Loucy (cell line): Measurements from ENCODE around the gene PDIA4.
"Not testable (repeated sequence)": the region's sequence is repeated elsewhere in the genome, so short reads cannot be mapped to it uniquely, and the experiment has no call there.

ENCODE experiments used
- H2AFZ ChIP-seq: fragments of 200-600 bp; sonication (generic); 2 replicates; pipeline ENCODE4 v1.6.0; 2016; ENCODE audit warnings: antibody characterized with exemption, mild to moderate bottlenecking, low read length, moderate library complexity
- H3F3A ChIP-seq: fragments of 200-600 bp; 2 replicates; pipeline ENCODE4 v1.6.0; 2016; ENCODE audit warnings: antibody characterized with exemption, low read depth, mild to moderate bottlenecking
- H3K27me3 ChIP-seq: fragments of 200-600 bp; sonication (generic); 2 replicates; pipeline ENCODE4 v1.6.1; 2014; ENCODE audit warnings: low read length, mild to moderate bottlenecking; ENCODE audit not compliant: insufficient read depth, poor library complexity, severe bottlenecking
- H3K36me3 ChIP-seq: fragments of 200-600 bp; sonication (generic); 2 replicates; pipeline ENCODE4 v1.6.1; 2016; ENCODE audit warnings: low read length; ENCODE audit not compliant: insufficient read depth
- H3K4me1 ChIP-seq: fragments of 200-600 bp; sonication (generic); 2 replicates; pipeline ENCODE4 v1.5.1; 2014; ENCODE audit warnings: low read length, mild to moderate bottlenecking; ENCODE audit not compliant: insufficient read depth, poor library complexity, severe bottlenecking
- H3K4me2 ChIP-seq: fragments of 200-600 bp; sonication (generic); 2 replicates; pipeline ENCODE4 v1.6.0; 2014; ENCODE audit warnings: antibody characterized with exemption, low read length, low read depth, mild to moderate bottlenecking; ENCODE audit not compliant: poor library complexity, severe bottlenecking
- H3K4me3 ChIP-seq: fragments of 200-600 bp; sonication (generic); 2 replicates; pipeline ENCODE4 v1.5.1; 2014; ENCODE audit warnings: low read length, mild to moderate bottlenecking, mixed read lengths; ENCODE audit not compliant: poor library complexity, severe bottlenecking
- H3K79me2 ChIP-seq: fragments of 200-600 bp; sonication (generic); 2 replicates; pipeline ENCODE4 v1.6.1; 2014; ENCODE audit warnings: low read length; ENCODE audit not compliant: insufficient read depth
- H3K9ac ChIP-seq: fragments of 200-600 bp; sonication (generic); 2 replicates; pipeline ENCODE4 v1.6.0; 2014; ENCODE audit warnings: mild to moderate bottlenecking, low read depth, low read length, moderate library complexity; ENCODE audit not compliant: poor library complexity, severe bottlenecking
- H3K9me2 ChIP-seq: fragments of 200-600 bp; sonication (generic); replicated peaks from 2 replicates; pipeline ENCODE4 v1.6.1; 2016; ENCODE audit warnings: low read depth, low read length, mixed read lengths
- H3K9me3 ChIP-seq: fragments of 200-600 bp; sonication (generic); 2 replicates; pipeline ENCODE4 v1.6.1; 2014; ENCODE audit warnings: mild to moderate bottlenecking, antibody characterized with exemption, low read length, low read depth; ENCODE audit not compliant: insufficient read depth
- H4K20me1 ChIP-seq: fragments of 200-600 bp; sonication (generic); 2 replicates; pipeline ENCODE4 v1.6.0; 2014; ENCODE audit warnings: antibody characterized with exemption, low read length, mild to moderate bottlenecking; ENCODE audit not compliant: insufficient read depth, poor library complexity, severe bottlenecking
- EZH2phosphoT487 ChIP-seq: fragments of 200-600 bp; IDR thresholded peaks from 2 replicates; pipeline ENCODE4 v1.6.1; 2018; ENCODE audit warnings: antibody characterized with exemption, mild to moderate bottlenecking, moderate library complexity, borderline replicate concordance
- TF ChIP-seq, protein P1 (sequence below): fragments of 200-600 bp; sonication (generic); conservative IDR thresholded peaks from 2 replicates; pipeline ENCODE4 v1.5.1; 2014; ENCODE audit warnings: mild to moderate bottlenecking, antibody characterized with exemption, low read length

PDIA4 gene

DNA sequence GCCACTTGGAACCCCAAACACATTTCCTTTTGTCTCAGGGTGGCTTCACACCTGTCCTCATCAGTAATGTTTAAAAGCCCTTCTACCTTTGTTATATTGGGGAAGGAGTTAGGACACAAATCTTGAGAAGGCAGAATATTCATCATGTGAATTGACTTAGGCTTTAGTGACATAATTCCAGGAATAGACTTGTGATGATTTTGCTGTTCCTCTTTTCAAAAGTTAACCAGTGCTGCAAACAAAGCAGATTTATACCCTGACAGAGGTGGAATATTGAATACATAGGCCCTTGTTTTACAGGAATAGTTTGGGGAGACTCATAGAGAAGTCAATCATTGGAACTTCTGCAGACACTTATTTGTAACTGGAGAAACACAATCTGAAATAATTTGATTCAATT is 35.2 kb upstream of the PDIA4 start:
- H3K4me1 ChIP-seq, result no peaks in the 10 kb centered on the region
- H4K20me1 ChIP-seq, result no peaks in the 10 kb centered on the region
- no peak overlapping the region for H2AFZ ChIP-seq
- H3K9ac ChIP-seq, result no peak overlapping the region
- no peaks in the 10 kb centered on the region; the same call in 1 of the 2 replicates for H3F3A ChIP-seq
- no peak overlapping the region for H3K4me2 ChIP-seq
- H3K27me3 ChIP-seq, result no peaks in the 10 kb centered on the region
- H3K9me3 ChIP-seq, result no peaks in the 10 kb centered on the region
- no peak overlapping the region for H3K4me3 ChIP-seq
- H3K36me3 ChIP-seq, result no peaks in the 10 kb centered on the region
- H3K79me2 ChIP-seq, result 0 out of 2 replicates have a peak, but pooled peaks cover 5% of the 10 kb centered on the region
- TF ChIP-seq, protein P1, sequence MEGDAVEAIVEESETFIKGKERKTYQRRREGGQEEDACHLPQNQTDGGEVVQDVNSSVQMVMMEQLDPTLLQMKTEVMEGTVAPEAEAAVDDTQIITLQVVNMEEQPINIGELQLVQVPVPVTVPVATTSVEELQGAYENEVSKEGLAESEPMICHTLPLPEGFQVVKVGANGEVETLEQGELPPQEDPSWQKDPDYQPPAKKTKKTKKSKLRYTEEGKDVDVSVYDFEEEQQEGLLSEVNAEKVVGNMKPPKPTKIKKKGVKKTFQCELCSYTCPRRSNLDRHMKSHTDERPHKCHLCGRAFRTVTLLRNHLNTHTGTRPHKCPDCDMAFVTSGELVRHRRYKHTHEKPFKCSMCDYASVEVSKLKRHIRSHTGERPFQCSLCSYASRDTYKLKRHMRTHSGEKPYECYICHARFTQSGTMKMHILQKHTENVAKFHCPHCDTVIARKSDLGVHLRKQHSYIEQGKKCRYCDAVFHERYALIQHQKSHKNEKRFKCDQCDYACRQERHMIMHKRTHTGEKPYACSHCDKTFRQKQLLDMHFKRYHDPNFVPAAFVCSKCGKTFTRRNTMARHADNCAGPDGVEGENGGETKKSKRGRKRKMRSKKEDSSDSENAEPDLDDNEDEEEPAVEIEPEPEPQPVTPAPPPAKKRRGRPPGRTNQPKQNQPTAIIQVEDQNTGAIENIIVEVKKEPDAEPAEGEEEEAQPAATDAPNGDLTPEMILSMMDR, result no peak
- no peak for TF ChIP-seq EZH2phosphoT487
- H3K9me2 ChIP-seq, result no peaks in the 10 kb centered on the region

DNA sequence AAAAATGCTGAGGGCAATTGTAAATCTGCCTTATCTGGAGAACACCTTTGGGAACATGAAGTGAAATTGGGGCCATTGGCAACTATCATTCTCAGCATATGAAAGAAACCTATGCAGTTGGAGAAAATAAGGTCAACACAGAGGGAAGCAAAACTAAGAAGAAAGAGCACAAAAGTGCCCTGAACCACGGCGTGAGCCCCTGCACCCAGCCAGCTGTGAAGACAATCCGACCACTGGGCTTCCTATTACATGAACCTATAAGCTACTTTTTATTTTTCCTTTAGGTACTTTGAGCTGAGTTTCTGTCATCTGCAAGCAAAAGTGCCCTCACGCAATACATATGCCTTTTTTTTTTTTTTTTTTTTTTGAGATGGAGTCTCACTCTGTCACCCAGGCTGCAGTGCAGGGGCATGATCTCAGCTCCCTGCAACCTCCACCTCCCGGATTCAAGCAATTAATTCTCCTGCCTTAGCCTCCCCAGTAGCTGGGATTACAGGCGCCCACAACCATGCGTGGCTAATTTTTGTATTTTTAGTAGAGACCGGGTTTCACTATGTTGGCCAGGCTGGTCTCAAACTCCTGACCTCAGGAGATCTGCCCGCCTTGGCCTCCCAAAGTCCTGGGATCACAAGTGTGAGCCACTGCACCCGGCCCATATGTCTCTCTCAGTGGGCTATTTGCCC is 34.1 kb upstream of the PDIA4 start:
- not testable (repeated sequence) for H3K9ac ChIP-seq, H4K20me1 ChIP-seq, H3K36me3 ChIP-seq, H2AFZ ChIP-seq, H3K4me3 ChIP-seq, H3F3A ChIP-seq, H3K27me3 ChIP-seq, H3K4me1 ChIP-seq, H3K4me2 ChIP-seq, H3K79me2 ChIP-seq, H3K9me2 ChIP-seq, H3K9me3 ChIP-seq

DNA sequence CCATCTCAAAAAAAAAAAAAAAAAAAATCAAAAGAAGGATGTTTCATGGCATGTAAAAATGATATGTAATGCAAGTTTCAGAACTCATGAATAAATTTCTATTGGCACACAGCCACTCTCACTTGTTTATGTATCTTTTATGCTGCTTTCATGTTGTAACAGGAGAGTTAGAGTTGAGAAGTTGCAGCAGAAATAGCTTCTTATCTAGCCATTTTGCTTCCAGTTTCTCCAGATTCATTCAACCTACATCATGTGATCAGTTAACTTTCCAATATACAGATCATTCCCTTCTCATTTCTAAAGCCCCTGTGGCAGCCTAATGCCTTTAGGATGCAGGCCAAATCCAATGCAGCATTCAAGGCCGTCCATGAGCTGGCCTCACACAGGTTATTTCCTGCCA is 31.9 kb upstream of the PDIA4 start:
- no peaks in the 10 kb centered on the region; the same call in 1 of the 2 replicates for H3F3A ChIP-seq
- no peak overlapping the region for H3K4me3 ChIP-seq
- H3K36me3 ChIP-seq, result no peaks in the 10 kb centered on the region
- TF ChIP-seq EZH2phosphoT487, result no peak
- TF ChIP-seq, protein P1, result no peak
- H3K9me2 ChIP-seq, result no peaks in the 10 kb centered on the region
- no peak overlapping the region for H2AFZ ChIP-seq
- H3K9me3 ChIP-seq, result no peaks in the 10 kb centered on the region
- no peak overlapping the region for H3K4me2 ChIP-seq
- 0 out of 2 replicates have a peak, but pooled peaks cover 5% of the 10 kb centered on the region for H3K79me2 ChIP-seq
- H3K4me1 ChIP-seq, result no peaks in the 10 kb centered on the region
- no peaks in the 10 kb centered on the region for H4K20me1 ChIP-seq
- no peak overlapping the region for H3K9ac ChIP-seq
- H3K27me3 ChIP-seq, result no peaks in the 10 kb centered on the region

DNA sequence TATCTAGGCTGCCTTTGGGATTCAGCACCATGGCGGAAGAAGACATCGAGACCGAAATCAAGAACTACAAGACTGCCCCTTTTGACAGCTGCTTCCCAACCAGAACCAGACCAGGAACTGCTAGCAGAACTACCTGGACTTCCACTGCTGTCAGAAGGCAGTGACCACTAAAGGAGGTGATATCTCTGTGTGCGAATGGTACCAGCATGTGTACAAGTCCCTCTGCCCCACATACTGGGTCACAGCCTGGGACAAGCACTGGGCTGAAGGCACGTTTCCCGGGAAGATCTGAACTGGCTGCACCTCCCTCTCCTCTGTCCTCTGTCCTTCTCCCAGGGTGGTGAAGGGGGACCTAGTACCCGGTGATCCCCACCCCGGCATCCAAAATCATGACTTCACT is 25.6 kb upstream of the PDIA4 start:
- H3K4me2 ChIP-seq, result no peak overlapping the region
- no peak overlapping the region for H2AFZ ChIP-seq
- no peaks in the 10 kb centered on the region for H3K79me2 ChIP-seq
- TF ChIP-seq EZH2phosphoT487, result no peak
- TF ChIP-seq, protein P1, result no peak
- no peaks in the 10 kb centered on the region for H3K36me3 ChIP-seq
- H4K20me1 ChIP-seq, result no peaks in the 10 kb centered on the region
- H3K4me3 ChIP-seq, result no peak overlapping the region
- H3K9me3 ChIP-seq, result no peaks in the 10 kb centered on the region
- no peaks in the 10 kb centered on the region for H3F3A ChIP-seq
- no peaks in the 10 kb centered on the region for H3K4me1 ChIP-seq
- no peaks in the 10 kb centered on the region for H3K27me3 ChIP-seq
- H3K9me2 ChIP-seq, result no peaks in the 10 kb centered on the region
- no peak overlapping the region for H3K9ac ChIP-seq
